GM12878 (cell line): ENCODE measurements around the gene TMEM79. TPM values are rescaled to one million over a fixed set of nuclear protein-coding genes. Genes with fewer than 3 reads are reported as not detected.

Experiments
- BHLHE40 ChIP-seq, 2 experiments: fragments of 450-650 bp in 1 of 2; IDR thresholded peaks; 2 replicates each; pipeline ENCODE4 v1.6.1; 2011 to 2017; ENCODE audit warnings: low read depth in 2 of 2, borderline replicate concordance in 1 of 2, improper control_type of control experiment in 1 of 2, low read length in 1 of 2, mild to moderate bottlenecking in 1 of 2
- CBX5 ChIP-seq: sonication (generic); IDR thresholded peaks from 2 replicates; pipeline ENCODE4 v1.6.1; 2016; ENCODE audit warnings: low read depth, moderate library complexity, mild to moderate bottlenecking, inconsistent platforms
- CHD1 ChIP-seq: IDR thresholded peaks from 2 replicates; pipeline ENCODE4 v1.6.1; 2012; ENCODE audit warnings: low read depth, low read length, improper control_type of control experiment
- CREB1 ChIP-seq: IDR thresholded peaks from 2 replicates; pipeline ENCODE4 v1.6.1; 2012; ENCODE audit warnings: low read depth, mild to moderate bottlenecking, inconsistent platforms
- HDGF ChIP-seq: fragments of 450-650 bp; IDR thresholded peaks from 2 replicates; pipeline ENCODE4 v1.6.1; 2016; ENCODE audit warnings: antibody characterized with exemption
- KAT2A ChIP-seq: conservative IDR thresholded peaks from 2 replicates; pipeline ENCODE4 v1.6.1; 2011; ENCODE audit warnings: low read depth, low read length; ENCODE audit not compliant: control insufficient read depth
- NBN ChIP-seq: fragments of 450-650 bp; IDR thresholded peaks from 2 replicates; pipeline ENCODE4 v1.6.1; 2016
- PML ChIP-seq: IDR thresholded peaks from 2 replicates; pipeline ENCODE4 v1.6.1; 2012; ENCODE audit warnings: low read length, inconsistent platforms
- PRDM15 ChIP-seq: fragments of 450-650 bp; formaldehyde crosslinking; IDR thresholded peaks from 2 replicates; pipeline ENCODE4 v1.4.0; 2020; ENCODE audit warnings: mild to moderate bottlenecking, moderate library complexity
- RAD51 ChIP-seq: fragments of 450-650 bp; IDR thresholded peaks from 2 replicates; pipeline ENCODE4 v1.6.1; 2016; ENCODE audit warnings: moderate library complexity, mild to moderate bottlenecking, inconsistent platforms
- RBBP5 ChIP-seq: fragments of 200-600 bp; sonication (generic); conservative IDR thresholded peaks from 2 replicates; pipeline ENCODE4 v1.6.1; 2016
- RELA ChIP-seq: fragments of 450-650 bp; IDR thresholded peaks from 2 replicates; pipeline ENCODE4 v1.8.0; 2014; ENCODE audit warnings: borderline replicate concordance; ENCODE audit not compliant: partially characterized antibody
- SIN3A ChIP-seq: IDR thresholded peaks from 2 replicates; pipeline ENCODE4 v1.6.1; 2012; ENCODE audit warnings: low read depth, low read length, improper control_type of control experiment
- SREBF2 ChIP-seq: IDR thresholded peaks from 2 replicates; pipeline ENCODE4 v1.6.1; 2012; ENCODE audit warnings: mild to moderate bottlenecking, low read length
- SRF ChIP-seq, 2 experiments: IDR thresholded peaks; 2 replicates each; pipeline ENCODE4 v1.6.1; 2011; ENCODE audit warnings: low read depth in 2 of 2, low read length in 2 of 2, mild to moderate bottlenecking in 1 of 2, moderate library complexity in 1 of 2
- SUPT20H ChIP-seq: IDR thresholded peaks from 2 replicates; pipeline ENCODE4 v1.6.1; 2011; ENCODE audit warnings: low read depth, mild to moderate bottlenecking, low read length, moderate library complexity, borderline replicate concordance; ENCODE audit not compliant: control insufficient read depth
- TCF3 ChIP-seq: IDR thresholded peaks from 2 replicates; pipeline ENCODE4 v1.6.1; 2012; ENCODE audit warnings: low read depth, mild to moderate bottlenecking, low read length, borderline replicate concordance; ENCODE audit not compliant: insufficient read depth
- ZBED1 ChIP-seq: IDR thresholded peaks from 2 replicates; pipeline ENCODE4 v1.6.1; 2016; ENCODE audit warnings: borderline replicate concordance
- ZSCAN29 ChIP-seq: fragments of 450-650 bp; IDR thresholded peaks from 2 replicates; pipeline ENCODE4 v1.6.1; 2017; ENCODE audit warnings: mild to moderate bottlenecking, moderate library complexity
- polyA plus RNA-seq, 11 experiments: library from polyadenylated mRNA; depleted of rRNA in 4 of 11; unstranded in 6 of 11; stranded (reverse) in 5 of 11; fragments of >200 nt; fragmentation: Nextera tagmentation in 4 of 11; fragmentation: Illumina TruSeq in 1 of 11; extraction: Ambion mirVana in 4 of 11; extraction: Trizol in 1 of 11; gene quantifications; 1 replicate in 1 of 11; 2 replicates in 10 of 11; pipeline versions ENCODE4 v1.2.1 to v1.2.3, GENCODE V29; 2011 to 2016; ENCODE audit warnings: inconsistent platforms in 2 of 11, missing spikeins in 2 of 11, low read depth in 1 of 11
- total RNA-seq, 4 experiments: library from RNA; depleted of rRNA in 3 of 4; stranded (reverse); fragments of >200 nt in 3 of 4; fragmentation: Illumina TruSeq in 1 of 4; extraction: Trizol in 1 of 4; gene quantifications; 2 replicates each; pipeline versions ENCODE4 v1.2.1 to v1.2.3, GENCODE V29; 2013 to 2021
- TF ChIP-seq, protein P1 (sequence below): IDR thresholded peaks from 2 replicates; pipeline ENCODE4 v1.6.1; 2011; ENCODE audit warnings: mild to moderate bottlenecking, low read depth, low read length, moderate library complexity; ENCODE audit not compliant: insufficient replicate concordance
- TF ChIP-seq, protein P2 (sequence below): fragments of 450-650 bp; IDR thresholded peaks from 2 replicates; pipeline ENCODE4 v1.6.1; 2016; ENCODE audit warnings: mild to moderate bottlenecking, moderate library complexity, borderline replicate concordance

The TMEM79 gene
- total and polyA plus RNA-seq, 10 of the 15 experiments (the other 5 are each of a cell fraction or from before 2014, with no cell fraction given), result 0.47 to 5.2 (median 3.8) TPM

DNA sequence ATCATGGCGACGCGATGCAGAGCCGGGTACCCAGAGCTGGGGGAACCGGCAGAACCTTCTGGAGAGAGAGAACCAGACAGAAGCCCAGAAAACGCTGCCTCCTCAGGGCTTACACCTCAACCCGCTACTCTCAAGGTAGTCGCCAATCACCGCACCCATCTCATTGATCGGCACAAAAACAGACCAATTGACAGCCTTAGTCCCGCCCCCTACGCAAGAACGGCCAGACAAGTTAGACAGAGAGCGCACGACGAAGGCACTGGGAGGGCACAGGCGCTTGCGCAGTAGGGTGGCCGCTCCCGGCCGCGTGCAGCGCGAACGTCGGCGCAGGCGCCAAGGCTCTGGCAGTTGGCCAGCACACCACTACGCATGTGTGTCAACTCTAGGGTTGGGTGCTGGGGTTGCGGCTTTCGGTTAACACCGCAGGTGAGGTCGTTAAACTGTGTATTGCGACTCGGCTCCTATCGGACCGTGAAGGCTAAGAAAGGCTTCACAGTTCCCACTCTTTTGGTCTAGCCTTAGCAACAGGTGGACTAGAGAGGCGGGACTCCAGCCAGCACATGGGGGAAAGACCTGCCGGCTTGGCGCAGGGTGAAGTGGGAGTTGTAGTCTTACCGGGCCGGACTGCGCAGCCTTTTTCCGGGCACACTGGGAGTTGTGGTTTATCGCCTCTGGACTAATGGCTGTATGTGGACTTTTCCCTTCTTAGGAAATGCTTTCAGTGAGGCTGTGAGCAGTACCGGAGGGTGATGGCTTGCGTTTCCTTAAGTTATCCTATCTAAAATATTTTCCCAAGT is 54.3 kb downstream of the TMEM79 start, which contains the start of the genes CCT3 and TSACC (continued):
- peak; percentile 90 for TF ChIP-seq PML
- TF ChIP-seq PRDM15 (CRISPR knock-in tag), result no peak
- TF ChIP-seq ZSCAN29, result no peak
- TF ChIP-seq HDGF, result peak; percentile 79; the same call in 1 of the 2 replicates
- 0 out of 2 replicates have a peak, but pooled peaks have one; percentile 51 for TF ChIP-seq TCF3
- no peak for TF ChIP-seq SUPT20H
- TF ChIP-seq SRF (IDR thresholded peaks at IDR 0.05; ENCODE audit: low read depth in 2 of 2, low read length in 2 of 2), result 0 out of 4 replicates have a peak, but pooled peaks of 1 of the 2 experiments have one; percentile 12
- TF ChIP-seq KAT2A, result no peak
- TF ChIP-seq NBN, result peak; percentile 79; the same call in 1 of the 2 replicates
- peak; percentile 81 for TF ChIP-seq RELA
- TF ChIP-seq CREB1, result peak; percentile 93
- TF ChIP-seq, protein P1, sequence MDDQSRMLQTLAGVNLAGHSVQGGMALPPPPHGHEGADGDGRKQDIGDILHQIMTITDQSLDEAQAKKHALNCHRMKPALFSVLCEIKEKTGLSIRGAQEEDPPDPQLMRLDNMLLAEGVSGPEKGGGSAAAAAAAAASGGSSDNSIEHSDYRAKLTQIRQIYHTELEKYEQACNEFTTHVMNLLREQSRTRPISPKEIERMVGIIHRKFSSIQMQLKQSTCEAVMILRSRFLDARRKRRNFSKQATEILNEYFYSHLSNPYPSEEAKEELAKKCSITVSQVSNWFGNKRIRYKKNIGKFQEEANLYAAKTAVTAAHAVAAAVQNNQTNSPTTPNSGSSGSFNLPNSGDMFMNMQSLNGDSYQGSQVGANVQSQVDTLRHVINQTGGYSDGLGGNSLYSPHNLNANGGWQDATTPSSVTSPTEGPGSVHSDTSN, result peak; percentile 99
- TF ChIP-seq, protein P2, sequence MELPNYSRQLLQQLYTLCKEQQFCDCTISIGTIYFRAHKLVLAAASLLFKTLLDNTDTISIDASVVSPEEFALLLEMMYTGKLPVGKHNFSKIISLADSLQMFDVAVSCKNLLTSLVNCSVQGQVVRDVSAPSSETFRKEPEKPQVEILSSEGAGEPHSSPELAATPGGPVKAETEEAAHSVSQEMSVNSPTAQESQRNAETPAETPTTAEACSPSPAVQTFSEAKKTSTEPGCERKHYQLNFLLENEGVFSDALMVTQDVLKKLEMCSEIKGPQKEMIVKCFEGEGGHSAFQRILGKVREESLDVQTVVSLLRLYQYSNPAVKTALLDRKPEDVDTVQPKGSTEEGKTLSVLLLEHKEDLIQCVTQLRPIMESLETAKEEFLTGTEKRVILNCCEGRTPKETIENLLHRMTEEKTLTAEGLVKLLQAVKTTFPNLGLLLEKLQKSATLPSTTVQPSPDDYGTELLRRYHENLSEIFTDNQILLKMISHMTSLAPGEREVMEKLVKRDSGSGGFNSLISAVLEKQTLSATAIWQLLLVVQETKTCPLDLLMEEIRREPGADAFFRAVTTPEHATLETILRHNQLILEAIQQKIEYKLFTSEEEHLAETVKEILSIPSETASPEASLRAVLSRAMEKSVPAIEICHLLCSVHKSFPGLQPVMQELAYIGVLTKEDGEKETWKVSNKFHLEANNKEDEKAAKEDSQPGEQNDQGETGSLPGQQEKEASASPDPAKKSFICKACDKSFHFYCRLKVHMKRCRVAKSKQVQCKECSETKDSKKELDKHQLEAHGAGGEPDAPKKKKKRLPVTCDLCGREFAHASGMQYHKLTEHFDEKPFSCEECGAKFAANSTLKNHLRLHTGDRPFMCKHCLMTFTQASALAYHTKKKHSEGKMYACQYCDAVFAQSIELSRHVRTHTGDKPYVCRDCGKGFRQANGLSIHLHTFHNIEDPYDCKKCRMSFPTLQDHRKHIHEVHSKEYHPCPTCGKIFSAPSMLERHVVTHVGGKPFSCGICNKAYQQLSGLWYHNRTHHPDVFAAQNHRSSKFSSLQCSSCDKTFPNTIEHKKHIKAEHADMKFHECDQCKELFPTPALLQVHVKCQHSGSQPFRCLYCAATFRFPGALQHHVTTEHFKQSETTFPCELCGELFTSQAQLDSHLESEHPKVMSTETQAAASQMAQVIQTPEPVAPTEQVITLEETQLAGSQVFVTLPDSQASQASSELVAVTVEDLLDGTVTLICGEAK, result peak; percentile 82; the same call in 1 of the 2 replicates
- TF ChIP-seq ZBED1, result peak; percentile 99
- no peak for TF ChIP-seq CHD1
- peak; percentile 84 for TF ChIP-seq RAD51
- TF ChIP-seq CBX5, result no peak
- no peak for TF ChIP-seq RBBP5
- peak; percentile 76 to 90 for TF ChIP-seq BHLHE40 (IDR thresholded peaks at IDR 0.05; ENCODE audit: borderline replicate concordance in 1 of 2, low read depth in 2 of 2, low read length in 1 of 2)
- 0 out of 2 replicates have a peak, but pooled peaks have one; percentile 20 for TF ChIP-seq SREBF2
- TF ChIP-seq SIN3A, result peak; percentile 81
